MCF 10A (cell line): ENCODE data around the gene GP1BB. TPM values are rescaled to one million over a fixed set of nuclear protein-coding genes. Genes with fewer than 3 reads are reported as not detected.

Experiments
- BruUV-seq: library from RNA; stranded (reverse); fragments of 400-500 nt; replicated peaks from 2 replicates; lab custom pipeline; 2021; lab: Mats Ljungman, UMichigan
- CTCF ChIA-PET: fragments of 300-600 bp; sonication (Branson Sonifier 250); formaldehyde crosslinking; extraction: SDS; loops from one replicate; lab custom pipeline; 2021; ENCODE audit warnings: antibody characterized with exemption, inconsistent platforms; lab: Yijun Ruan, JAX
- POLR2A ChIA-PET: fragments of 300-600, 350-650 bp; sonication (Branson Sonifier 250); formaldehyde crosslinking; extraction: SDS; loops from one replicate; lab custom pipeline; 2020; ENCODE audit warnings: antibody characterized with exemption, inconsistent platforms; lab: Yijun Ruan, JAX
- DNase-seq: peaks from one replicate; pipeline ENCODE4 v3.0.0-alpha.2; 2018; ENCODE audit not compliant: unreplicated experiment
- H3K27ac Mint-ChIP-seq: one replicate; pipeline ENCODE4 v1.8.0; 2022; ENCODE audit warnings: mild to moderate bottlenecking, low read depth, mixed read lengths; ENCODE audit not compliant: unreplicated experiment
- H3K27me3 Mint-ChIP-seq: one replicate; pipeline ENCODE4 v1.8.0; 2022; ENCODE audit warnings: mixed read lengths; ENCODE audit not compliant: insufficient read depth, unreplicated experiment
- H3K36me3 Mint-ChIP-seq: one replicate; pipeline ENCODE4 v1.8.0; 2022; ENCODE audit warnings: mild to moderate bottlenecking, moderate library complexity, mixed read lengths; ENCODE audit not compliant: insufficient read depth, unreplicated experiment
- H3K4me1 Mint-ChIP-seq: one replicate; pipeline ENCODE4 v1.8.0; 2022; ENCODE audit warnings: mixed read lengths; ENCODE audit not compliant: insufficient read depth, unreplicated experiment
- H3K4me3 Mint-ChIP-seq: one replicate; pipeline ENCODE4 v1.8.0; 2022; ENCODE audit warnings: mild to moderate bottlenecking, moderate library complexity, mixed read lengths; ENCODE audit not compliant: unreplicated experiment
- H3K9me3 Mint-ChIP-seq: one replicate; pipeline ENCODE4 v1.8.0; 2022; ENCODE audit warnings: mixed read lengths; ENCODE audit not compliant: unreplicated experiment
- CTCF ChIP-seq: fragments of 200-600 bp; IDR thresholded peaks from one replicate; pipeline ENCODE4 v1.8.0; 2022; ENCODE audit warnings: antibody characterized with exemption, mild to moderate bottlenecking; ENCODE audit not compliant: unreplicated experiment
- intact Hi-C: fragments of 100-400 bp; cut with micrococcal nuclease; formaldehyde crosslinking; loops from 2 replicates; pipeline ENCODE4 v1.14.1; 2022
- total RNA-seq: library from RNA; stranded (reverse); gene quantifications from 2 replicates; pipeline ENCODE4 v1.2.3, GENCODE V29; 2022

GP1BB gene
- total RNA-seq, 1 experiment from 2014 or later = 0.37 TPM

DNA sequence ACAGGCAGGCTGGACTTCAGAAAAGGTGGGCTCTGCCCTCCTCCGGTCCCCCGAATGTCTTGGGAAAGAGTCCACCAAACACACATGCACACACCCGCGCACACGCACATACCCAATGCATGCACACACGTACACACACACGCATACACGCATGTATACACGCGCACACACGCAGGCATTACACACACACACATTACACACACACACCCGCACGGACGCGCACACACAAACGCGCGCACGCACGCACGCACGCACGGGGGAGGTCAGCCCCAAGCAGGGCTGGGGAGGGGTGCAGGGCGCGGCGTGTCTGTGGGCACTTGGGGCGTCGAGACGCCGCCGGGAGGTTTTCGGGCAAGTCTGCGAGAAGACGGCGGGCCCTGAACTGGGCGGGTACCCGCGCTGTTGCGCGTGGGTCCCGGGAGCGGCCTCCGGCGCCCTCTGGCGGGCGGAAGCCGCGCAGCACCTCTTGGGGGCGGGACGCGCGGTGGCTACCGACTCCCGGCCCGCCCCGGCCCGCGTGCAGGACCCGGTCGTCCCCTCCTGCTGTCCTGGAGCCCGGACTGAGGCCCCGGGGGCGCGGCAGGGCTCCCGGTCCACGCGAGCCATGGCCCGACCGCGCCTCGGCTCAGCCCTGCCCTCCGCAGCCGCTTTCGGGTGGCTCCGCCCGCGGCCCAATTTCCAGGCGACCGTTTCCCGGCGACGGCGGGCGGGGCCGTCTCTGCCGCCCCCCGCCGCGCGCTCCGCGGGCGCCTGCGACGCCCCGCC, 5.5 kb upstream of the GP1BB start:
- peaks cover 3% of the 10 kb centered on the region for H3K4me1 Mint-ChIP-seq
- POLR2A ChIA-PET = no interaction called here
- no peaks in the 10 kb centered on the region for H3K27me3 Mint-ChIP-seq
- CTCF ChIA-PET = interaction anchor here (0.6 kb wide), 1 partner anchor 234 kb away, joined by 3 read pairs; no protein-coding TSS in a partner anchor
- TF ChIP-seq CTCF = peak; percentile 96
- H3K9me3 Mint-ChIP-seq = no peaks in the 10 kb centered on the region
- peak overlapping the region; percentile 68 for H3K4me3 Mint-ChIP-seq
- H3K36me3 Mint-ChIP-seq = no peaks in the 10 kb centered on the region
- intact Hi-C loops = loop anchor here (1.0 to 10.0 kb wide), 4 partner anchors 41 to 423 kb away; partner anchors contain the start of gene CLTCL1
- no peak overlapping the region for H3K27ac Mint-ChIP-seq
- DNase-seq = peak; percentile 64
- no TSS peak for BruUV-seq

DNA sequence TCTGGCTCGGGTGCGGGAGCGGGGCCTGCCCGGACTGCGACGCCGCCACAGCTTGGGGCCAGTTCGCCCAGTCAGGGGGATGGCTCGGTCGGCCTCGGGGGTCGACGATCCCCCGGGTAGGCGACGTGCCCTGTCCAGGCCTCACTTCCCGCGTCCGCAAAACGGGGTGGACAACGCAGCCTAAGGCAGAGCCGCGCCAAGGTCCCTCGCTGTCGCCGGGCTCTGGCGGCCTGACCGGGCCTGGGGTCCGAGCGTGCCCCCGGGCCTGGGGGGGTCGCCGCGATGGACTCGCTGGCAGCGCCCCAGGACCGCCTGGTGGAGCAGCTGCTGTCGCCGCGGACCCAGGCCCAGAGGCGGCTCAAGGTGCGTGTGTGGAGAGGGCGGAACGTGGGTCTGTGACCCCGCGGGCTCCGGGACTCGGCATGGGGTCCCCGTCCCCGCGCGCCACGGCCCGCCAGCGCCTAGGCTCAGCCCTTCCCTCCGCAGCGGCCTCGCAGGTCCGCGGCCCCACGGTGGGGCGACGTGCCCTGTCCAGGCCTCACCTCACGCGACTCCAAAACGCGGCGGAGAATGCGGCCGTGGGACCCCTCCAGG, 4.8 kb upstream of the GP1BB start:
- intact Hi-C loops = loop anchor here (1.0 to 10.0 kb wide), 4 partner anchors 41 to 424 kb away; partner anchors contain the start of gene CLTCL1
- Mint-ChIP-seq H3K27ac (no peak overlapping the region), H3K4me3 (peak overlapping the region; percentile 68), H3K9me3 (no peaks in the 10 kb centered on the region), H3K27me3 (no peaks in the 10 kb centered on the region), H3K36me3 (no peaks in the 10 kb centered on the region), H3K4me1 (peaks cover 3% of the 10 kb centered on the region)
- TF ChIP-seq CTCF = no peak
- ChIA-PET POLR2A (no interaction called here), CTCF (interaction anchor here (0.6 kb wide), 1 partner anchor 233 kb away, joined by 3 read pairs; no protein-coding TSS in a partner anchor)
- BruUV-seq = no TSS peak
- DNase-seq = no peak

DNA sequence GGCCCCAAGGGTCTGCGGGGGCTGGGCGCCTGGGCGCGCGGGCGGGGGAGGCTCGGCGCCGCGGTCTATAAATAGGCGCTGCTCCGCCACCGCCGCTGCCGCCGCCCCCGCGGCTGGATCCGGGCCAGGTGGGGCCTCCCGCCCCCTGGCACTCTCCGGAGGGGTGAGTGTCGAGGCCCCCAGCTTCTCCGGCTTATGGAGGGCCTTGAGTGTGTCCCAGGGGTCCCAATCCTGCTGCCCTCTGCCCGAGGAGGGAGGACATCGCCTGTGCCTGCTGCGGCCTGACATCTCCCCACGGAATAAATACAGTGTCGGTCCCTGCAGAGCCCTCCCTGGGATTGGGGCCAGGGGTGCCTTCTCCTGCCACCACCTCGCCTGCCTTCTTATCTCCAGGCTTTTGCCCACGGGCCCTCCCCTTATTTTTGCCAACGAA, 4.3 kb upstream of the GP1BB start:
- H3K36me3 Mint-ChIP-seq = no peaks in the 10 kb centered on the region
- no peaks in the 10 kb centered on the region for H3K27me3 Mint-ChIP-seq
- POLR2A ChIA-PET = no interaction called here

More for the DNA sequence above, 4.3 kb upstream of the GP1BB start:
- intact Hi-C loops = loop anchor here (5.0 to 10.0 kb wide), 3 partner anchors 42 to 424 kb away; partner anchors contain the start of gene CLTCL1
- Mint-ChIP-seq H3K27ac (no peak overlapping the region), H3K9me3 (no peaks in the 10 kb centered on the region), H3K4me3 (peak overlapping the region; percentile 68), H3K4me1 (peaks cover 3% of the 10 kb centered on the region)
- TF ChIP-seq CTCF = no peak
- no TSS peak for BruUV-seq
- CTCF ChIA-PET = no interaction called here
- DNase-seq = no peak
